Measurements from ENCODE around the gene CD6.

DNA sequence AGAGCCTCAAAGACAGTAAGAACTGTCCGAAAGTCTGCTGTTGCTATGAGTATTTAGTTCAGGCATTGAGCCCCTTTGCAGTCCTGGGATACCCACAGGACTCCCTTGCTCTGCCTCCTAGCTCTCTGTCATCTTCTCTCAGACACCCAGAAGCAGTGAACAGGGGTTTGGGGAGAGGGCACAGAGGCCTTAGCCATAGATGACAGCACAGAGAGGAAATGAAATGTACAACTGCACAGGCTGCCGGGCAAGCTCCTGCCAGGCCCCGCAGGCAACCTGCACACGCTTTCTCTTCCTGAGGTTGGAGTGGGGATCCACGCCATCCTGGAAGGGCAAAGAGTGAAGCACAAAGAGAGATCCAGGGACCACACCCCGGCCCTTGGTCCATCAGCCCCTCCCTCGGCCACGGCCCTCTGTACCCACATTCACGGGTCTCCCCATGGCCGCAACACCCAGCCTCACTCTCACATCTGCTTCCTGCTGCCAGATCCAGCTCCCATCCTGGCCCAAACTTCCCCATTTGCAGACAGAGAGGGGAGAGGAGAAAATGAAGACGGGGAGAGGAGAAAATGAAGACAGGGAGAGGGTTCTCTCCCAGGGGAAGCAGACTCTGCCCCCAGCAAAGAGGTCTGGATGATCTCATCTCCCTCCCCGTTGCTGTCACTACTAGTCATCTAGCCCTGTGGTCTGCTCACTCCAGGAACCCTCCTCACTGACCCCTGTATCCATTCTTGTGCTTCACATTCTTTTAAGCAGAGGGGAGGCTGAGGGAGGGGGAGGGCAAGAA, 40.7 kb downstream of the CD6 start:
- TF ChIP-seq, protein P1, sequence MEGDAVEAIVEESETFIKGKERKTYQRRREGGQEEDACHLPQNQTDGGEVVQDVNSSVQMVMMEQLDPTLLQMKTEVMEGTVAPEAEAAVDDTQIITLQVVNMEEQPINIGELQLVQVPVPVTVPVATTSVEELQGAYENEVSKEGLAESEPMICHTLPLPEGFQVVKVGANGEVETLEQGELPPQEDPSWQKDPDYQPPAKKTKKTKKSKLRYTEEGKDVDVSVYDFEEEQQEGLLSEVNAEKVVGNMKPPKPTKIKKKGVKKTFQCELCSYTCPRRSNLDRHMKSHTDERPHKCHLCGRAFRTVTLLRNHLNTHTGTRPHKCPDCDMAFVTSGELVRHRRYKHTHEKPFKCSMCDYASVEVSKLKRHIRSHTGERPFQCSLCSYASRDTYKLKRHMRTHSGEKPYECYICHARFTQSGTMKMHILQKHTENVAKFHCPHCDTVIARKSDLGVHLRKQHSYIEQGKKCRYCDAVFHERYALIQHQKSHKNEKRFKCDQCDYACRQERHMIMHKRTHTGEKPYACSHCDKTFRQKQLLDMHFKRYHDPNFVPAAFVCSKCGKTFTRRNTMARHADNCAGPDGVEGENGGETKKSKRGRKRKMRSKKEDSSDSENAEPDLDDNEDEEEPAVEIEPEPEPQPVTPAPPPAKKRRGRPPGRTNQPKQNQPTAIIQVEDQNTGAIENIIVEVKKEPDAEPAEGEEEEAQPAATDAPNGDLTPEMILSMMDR (IDR thresholded peaks at IDR 0.05; ENCODE audit: insufficient read depth, low read depth, low read length): no peak
- TF ChIP-seq EZH2 (IDR thresholded peaks at IDR 0.05; ENCODE audit: insufficient read depth, low read length): no peak
